H9 (cell line): ENCODE measurements around the gene FMN1. TPM values are rescaled to one million over a fixed set of nuclear protein-coding genes. Genes with fewer than 3 reads are reported as not detected.

Experiments used
- DNase-seq: peaks from one replicate; pipeline ENCODE4 v3.0.0-alpha.2; 2017
- H2AFZ ChIP-seq: one replicate; pipeline ENCODE4 v1.6.1; 2013; ENCODE audit warnings: mild to moderate bottlenecking, low read length, control low read depth, moderate library complexity
- H2AK5ac ChIP-seq: 2 replicates; pipeline ENCODE4 v1.6.1; 2013; ENCODE audit warnings: low read length, control low read depth, mixed read lengths; ENCODE audit not compliant: insufficient read length
- H2BK120ac ChIP-seq: one replicate; pipeline ENCODE4 v1.6.1; 2013; ENCODE audit warnings: low read depth, mild to moderate bottlenecking, low read length, control low read depth, inconsistent platforms; ENCODE audit not compliant: poor library complexity, severe bottlenecking
- H2BK12ac ChIP-seq: 2 replicates; pipeline ENCODE4 v1.6.1; 2013; ENCODE audit warnings: low read length, control low read depth, mixed read lengths, low read depth; ENCODE audit not compliant: insufficient read length
- H2BK15ac ChIP-seq: 2 replicates; pipeline ENCODE4 v1.6.1; 2013; ENCODE audit warnings: low read depth, low read length, control low read depth
- H2BK20ac ChIP-seq: one replicate; pipeline ENCODE4 v1.6.1; 2013; ENCODE audit warnings: low read depth, mild to moderate bottlenecking, low read length, control low read depth, inconsistent platforms; ENCODE audit not compliant: poor library complexity, severe bottlenecking
- H2BK5ac ChIP-seq: 2 replicates; pipeline ENCODE4 v1.6.1; 2013; ENCODE audit warnings: low read length, control low read depth, mixed read lengths; ENCODE audit not compliant: insufficient read length
- H3K14ac ChIP-seq: 2 replicates; pipeline ENCODE4 v1.6.1; 2013; ENCODE audit warnings: low read length, control low read depth; ENCODE audit not compliant: insufficient read depth
- H3K18ac ChIP-seq: 2 replicates; pipeline ENCODE4 v1.6.1; 2013; ENCODE audit warnings: low read depth, mild to moderate bottlenecking, mixed read lengths, low read length, control low read depth; ENCODE audit not compliant: insufficient read length
- H3K23ac ChIP-seq: 2 replicates; pipeline ENCODE4 v1.6.1; 2013; ENCODE audit warnings: low read length, control low read depth, mixed read lengths, low read depth; ENCODE audit not compliant: insufficient read length
- H3K23me2 ChIP-seq: 2 replicates; pipeline ENCODE4 v1.6.1; 2013; ENCODE audit warnings: low read depth, mild to moderate bottlenecking, mixed read lengths, low read length, control low read depth; ENCODE audit not compliant: insufficient read length, poor library complexity, severe bottlenecking
- H3K27ac ChIP-seq: 2 replicates; pipeline ENCODE4 v1.5.1; 2013; ENCODE audit warnings: low read length, control low read depth, mixed read lengths, low read depth; ENCODE audit not compliant: insufficient read length
- H3K27me3 ChIP-seq: 2 replicates; pipeline ENCODE4 v1.6.1; 2013; ENCODE audit warnings: low read length, control low read depth, inconsistent platforms; ENCODE audit not compliant: insufficient read depth
- H3K4ac ChIP-seq: 2 replicates; pipeline ENCODE4 v1.6.1; 2013; ENCODE audit warnings: low read depth, mild to moderate bottlenecking, control low read depth, inconsistent platforms, low read length, moderate library complexity
- H3K4me1 ChIP-seq: 2 replicates; pipeline ENCODE4 v1.6.1; 2013; ENCODE audit warnings: low read length, control low read depth, inconsistent platforms; ENCODE audit not compliant: insufficient read depth
- H3K4me2 ChIP-seq: 2 replicates; pipeline ENCODE4 v1.6.1; 2013; ENCODE audit warnings: low read length, control low read depth, mixed read lengths; ENCODE audit not compliant: insufficient read length, insufficient read depth
- H3K56ac ChIP-seq: 2 replicates; pipeline ENCODE4 v1.6.1; 2013; ENCODE audit warnings: low read depth, mild to moderate bottlenecking, mixed read lengths, low read length, control low read depth; ENCODE audit not compliant: insufficient read length
- H3K79me1 ChIP-seq: 2 replicates; pipeline ENCODE4 v1.6.1; 2013; ENCODE audit warnings: low read depth, mild to moderate bottlenecking, moderate library complexity, low read length, control low read depth, inconsistent platforms; ENCODE audit not compliant: insufficient read depth, poor library complexity, severe bottlenecking
- H3K79me2 ChIP-seq: 2 replicates; pipeline ENCODE4 v1.6.1; 2013; ENCODE audit warnings: low read length, control low read depth, inconsistent platforms; ENCODE audit not compliant: insufficient read depth
- H3K9ac ChIP-seq: 2 replicates; pipeline ENCODE4 v1.6.1; 2013; ENCODE audit warnings: low read length, control low read depth, mixed read lengths; ENCODE audit not compliant: insufficient read length; ENCODE audit errors: extremely low read depth
- H3K9me3 ChIP-seq: one replicate; pipeline ENCODE4 v1.6.1; 2013; ENCODE audit warnings: low read depth, low read length, inconsistent platforms; ENCODE audit not compliant: control insufficient read depth
- H3T11ph ChIP-seq: one replicate; pipeline ENCODE4 v1.6.1; 2013; ENCODE audit warnings: mild to moderate bottlenecking, low read length, control low read depth, inconsistent platforms
- H4K20me1 ChIP-seq: one replicate; pipeline ENCODE4 v1.6.1; 2013; ENCODE audit not compliant: control insufficient read depth, insufficient read length, insufficient read depth
- H4K5ac ChIP-seq: 2 replicates; pipeline ENCODE4 v1.6.1; 2013; ENCODE audit warnings: low read depth, mild to moderate bottlenecking, mixed read lengths, low read length, control low read depth; ENCODE audit not compliant: insufficient read length
- H4K8ac ChIP-seq: replicated peaks from 2 replicates; pipeline ENCODE4 v1.6.1; 2013; ENCODE audit warnings: low read length, control low read depth, mixed read lengths, low read depth; ENCODE audit not compliant: insufficient read length
- H4K91ac ChIP-seq: 2 replicates; pipeline ENCODE4 v1.6.1; 2013; ENCODE audit warnings: low read depth, mild to moderate bottlenecking, moderate library complexity, mixed read lengths, low read length, control low read depth; ENCODE audit not compliant: insufficient read length
- H3K27ac Mint-ChIP-seq, 3 experiments: 2 replicates in 2 of 3; 3 replicates in 1 of 3; pipeline ENCODE4 v1.8.0; 2020 to 2021; ENCODE audit warnings: mixed read lengths in 3 of 3, mild to moderate bottlenecking in 1 of 3, moderate library complexity in 1 of 3
- H3K27me3 Mint-ChIP-seq: 2 replicates; pipeline ENCODE4 v1.8.0; 2021; ENCODE audit warnings: low read depth, mild to moderate bottlenecking, moderate library complexity, mixed read lengths
- H3K36me3 Mint-ChIP-seq, 3 experiments: 2 replicates in 2 of 3; 3 replicates in 1 of 3; pipeline ENCODE4 v1.8.0; 2020 to 2021; ENCODE audit warnings: low read depth in 3 of 3, mixed read lengths in 3 of 3; ENCODE audit not compliant: insufficient read depth in 1 of 3
- H3K4me1 Mint-ChIP-seq, 2 experiments: 2 replicates each; pipeline ENCODE4 v1.8.0; 2020; ENCODE audit warnings: mixed read lengths in 2 of 2
- H3K4me3 Mint-ChIP-seq, 2 experiments: 2 replicates in 1 of 2; 3 replicates in 1 of 2; pipeline ENCODE4 v1.8.0; 2020 to 2021; ENCODE audit warnings: mild to moderate bottlenecking in 2 of 2, mixed read lengths in 2 of 2, moderate library complexity in 1 of 2
- H3K9me3 Mint-ChIP-seq, 2 experiments: 2 replicates in 1 of 2; 3 replicates in 1 of 2; pipeline ENCODE4 v1.8.0; 2020; ENCODE audit warnings: mild to moderate bottlenecking in 2 of 2, mixed read lengths in 2 of 2, moderate library complexity in 1 of 2
- WGBS: extraction: QIAGEN DNeasy Blood & Tissue Kit; methylation state at CpG from one replicate; pipeline ENCODE4 v1.1.7; 2013; ENCODE audit warnings: missing lambda C conversion rate, low lambda C conversion rate, mixed read lengths; ENCODE audit not compliant: insufficient read length; ENCODE audit errors: extremely low coverage; 5-methylcytosine and 5-hydroxymethylcytosine counted together
- total RNA-seq: library from RNA; stranded (reverse); gene quantifications from 2 replicates; pipeline ENCODE4 v1.2.1, GENCODE V29; 2021
- TF ChIP-seq, protein P1 (sequence below): fragments of 200-600 bp; sonication (generic); conservative IDR thresholded peaks from 3 replicates; pipeline ENCODE4 v1.8.0; 2021; ENCODE audit warnings: antibody characterized with exemption, mild to moderate bottlenecking

The FMN1 gene
- total RNA-seq, 1 experiment from 2014 or later: 1.9 TPM

DNA sequence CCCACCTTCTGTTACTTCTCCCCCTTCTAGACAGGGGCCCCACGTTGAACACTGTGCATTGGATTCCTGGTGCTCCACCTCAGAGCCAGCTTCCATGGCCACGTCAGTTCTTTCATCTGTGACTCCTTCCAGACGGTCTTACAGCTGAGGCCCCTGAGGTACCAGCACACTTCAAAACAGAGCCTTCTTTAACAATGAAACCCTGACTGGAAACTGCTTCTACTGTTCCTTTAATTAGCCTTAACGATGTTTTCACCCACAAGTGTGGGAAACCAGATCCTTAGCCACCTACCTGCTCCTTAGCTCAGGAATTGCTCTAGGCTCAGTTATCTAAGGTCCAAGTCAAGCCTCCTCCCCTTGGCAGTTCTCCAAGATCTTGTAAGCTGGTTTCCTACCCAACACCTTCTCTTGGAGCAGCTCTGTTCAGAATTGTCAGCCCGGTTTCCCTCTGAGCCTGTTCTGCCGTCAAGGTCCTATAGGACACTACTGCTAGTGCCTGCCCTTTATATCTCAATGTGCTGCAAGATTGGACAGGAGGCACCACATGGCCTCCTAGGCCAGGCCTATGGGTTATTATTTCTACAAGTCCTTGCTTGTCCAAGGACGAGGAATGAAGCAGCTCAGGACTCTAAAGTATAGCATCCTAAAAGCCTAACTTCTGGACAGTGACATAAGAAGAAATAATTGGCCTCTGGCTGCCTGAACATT is 80.7 kb downstream of the FMN1 start:
- no peak for DNase-seq
- peaks cover 4% of the 10 kb centered on the region; the same call in 1 of the 2 replicates for H3K4me1 ChIP-seq
- no peak overlapping the region for H4K91ac ChIP-seq
- H3K79me1 ChIP-seq: no peaks in the 10 kb centered on the region
- no peaks in the 10 kb centered on the region for H3K79me2 ChIP-seq
- TF ChIP-seq, protein P1, sequence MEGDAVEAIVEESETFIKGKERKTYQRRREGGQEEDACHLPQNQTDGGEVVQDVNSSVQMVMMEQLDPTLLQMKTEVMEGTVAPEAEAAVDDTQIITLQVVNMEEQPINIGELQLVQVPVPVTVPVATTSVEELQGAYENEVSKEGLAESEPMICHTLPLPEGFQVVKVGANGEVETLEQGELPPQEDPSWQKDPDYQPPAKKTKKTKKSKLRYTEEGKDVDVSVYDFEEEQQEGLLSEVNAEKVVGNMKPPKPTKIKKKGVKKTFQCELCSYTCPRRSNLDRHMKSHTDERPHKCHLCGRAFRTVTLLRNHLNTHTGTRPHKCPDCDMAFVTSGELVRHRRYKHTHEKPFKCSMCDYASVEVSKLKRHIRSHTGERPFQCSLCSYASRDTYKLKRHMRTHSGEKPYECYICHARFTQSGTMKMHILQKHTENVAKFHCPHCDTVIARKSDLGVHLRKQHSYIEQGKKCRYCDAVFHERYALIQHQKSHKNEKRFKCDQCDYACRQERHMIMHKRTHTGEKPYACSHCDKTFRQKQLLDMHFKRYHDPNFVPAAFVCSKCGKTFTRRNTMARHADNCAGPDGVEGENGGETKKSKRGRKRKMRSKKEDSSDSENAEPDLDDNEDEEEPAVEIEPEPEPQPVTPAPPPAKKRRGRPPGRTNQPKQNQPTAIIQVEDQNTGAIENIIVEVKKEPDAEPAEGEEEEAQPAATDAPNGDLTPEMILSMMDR: no peak
- no peak overlapping the region for H3K27ac Mint-ChIP-seq
- H3K23ac ChIP-seq: no peak overlapping the region
- no peak overlapping the region for H4K5ac ChIP-seq
- H3T11ph ChIP-seq: no peak overlapping the region
- no peaks in the 10 kb centered on the region; the same call in 1 of the 2 replicates for H3K27me3 Mint-ChIP-seq
- no peak overlapping the region for H2BK15ac ChIP-seq
- no peaks in the 10 kb centered on the region; a peak in 1 of 5 replicates for H3K9me3 Mint-ChIP-seq
- H3K36me3 Mint-ChIP-seq: no peaks in the 10 kb centered on the region
- no peak overlapping the region for H2AFZ ChIP-seq
- no peak overlapping the region for H2BK5ac ChIP-seq
- H2BK12ac ChIP-seq: no peak overlapping the region
- no peak overlapping the region for H3K14ac ChIP-seq
- no peak overlapping the region for H2BK120ac ChIP-seq
- no peak overlapping the region for H4K8ac ChIP-seq
- no peak overlapping the region for H2BK20ac ChIP-seq
- no peaks in the 10 kb centered on the region for H3K9me3 ChIP-seq
- H3K27me3 ChIP-seq: no peaks in the 10 kb centered on the region
- no peak overlapping the region for H2AK5ac ChIP-seq
- H3K4ac ChIP-seq: no peak overlapping the region
- no CpG with 5 or more reads among the region's 7 CpGs for WGBS
- no peak overlapping the region for H3K4me2 ChIP-seq
- H3K23me2 ChIP-seq: no peaks in the 10 kb centered on the region
- no peak overlapping the region for H3K18ac ChIP-seq
- no peak overlapping the region for H3K4me3 Mint-ChIP-seq
- no peak overlapping the region for H3K9ac ChIP-seq
- H3K4me1 Mint-ChIP-seq: peaks cover 11 to 19% of the 10 kb centered on the region in 2 experiments
- no peak overlapping the region for H3K27ac ChIP-seq
- H3K56ac ChIP-seq: no peak overlapping the region
- H4K20me1 ChIP-seq: no peaks in the 10 kb centered on the region
